Inflammatory macrophage (primary cell): ENCODE results near the gene RGS10.
"Not testable (repeated sequence)": the region's sequence is repeated elsewhere in the genome, so short reads cannot be mapped to it uniquely, and the experiment has no call there.

Experiments
- DNase-seq, 2 donors: peaks; one replicate each; pipeline ENCODE4 v3.0.0-alpha.2; 2020 to 2022

Gene RGS10

DNA sequence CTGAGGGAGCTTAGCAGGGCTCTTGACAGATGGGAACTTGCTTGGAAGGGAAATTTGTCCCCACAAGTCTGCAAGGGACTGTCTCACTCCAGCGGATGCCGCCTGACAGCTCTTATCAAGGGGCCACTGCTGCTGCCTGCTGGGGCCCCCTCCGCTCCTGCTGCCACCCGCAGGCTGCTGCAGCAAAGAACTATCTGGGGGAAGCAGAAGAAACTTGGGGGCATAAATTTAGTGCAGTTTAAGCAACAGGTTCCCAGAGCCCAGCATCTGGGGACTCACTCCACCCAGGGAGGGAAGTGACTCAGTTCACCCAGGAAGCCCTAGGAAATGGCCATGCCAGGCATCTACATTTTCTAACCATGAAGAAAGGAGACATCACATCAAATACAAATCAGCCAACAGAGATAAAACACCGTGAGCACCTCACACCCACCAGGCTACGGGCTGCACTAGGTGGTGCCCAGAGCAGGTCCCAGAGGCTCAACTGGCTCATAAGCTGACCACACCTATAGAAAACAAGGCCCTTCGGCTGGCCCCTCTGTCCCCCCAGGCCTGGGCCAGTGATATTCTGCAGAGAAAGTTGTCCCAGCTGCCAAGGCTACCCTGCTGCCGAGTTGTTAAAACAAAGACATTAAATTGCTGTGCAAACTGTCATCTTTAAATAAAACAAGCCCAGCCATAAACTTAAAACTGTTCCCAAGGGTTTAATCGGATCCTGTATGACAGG lies 3.7 kb downstream of the RGS10 start:
- DNase-seq = no peak

DNA sequence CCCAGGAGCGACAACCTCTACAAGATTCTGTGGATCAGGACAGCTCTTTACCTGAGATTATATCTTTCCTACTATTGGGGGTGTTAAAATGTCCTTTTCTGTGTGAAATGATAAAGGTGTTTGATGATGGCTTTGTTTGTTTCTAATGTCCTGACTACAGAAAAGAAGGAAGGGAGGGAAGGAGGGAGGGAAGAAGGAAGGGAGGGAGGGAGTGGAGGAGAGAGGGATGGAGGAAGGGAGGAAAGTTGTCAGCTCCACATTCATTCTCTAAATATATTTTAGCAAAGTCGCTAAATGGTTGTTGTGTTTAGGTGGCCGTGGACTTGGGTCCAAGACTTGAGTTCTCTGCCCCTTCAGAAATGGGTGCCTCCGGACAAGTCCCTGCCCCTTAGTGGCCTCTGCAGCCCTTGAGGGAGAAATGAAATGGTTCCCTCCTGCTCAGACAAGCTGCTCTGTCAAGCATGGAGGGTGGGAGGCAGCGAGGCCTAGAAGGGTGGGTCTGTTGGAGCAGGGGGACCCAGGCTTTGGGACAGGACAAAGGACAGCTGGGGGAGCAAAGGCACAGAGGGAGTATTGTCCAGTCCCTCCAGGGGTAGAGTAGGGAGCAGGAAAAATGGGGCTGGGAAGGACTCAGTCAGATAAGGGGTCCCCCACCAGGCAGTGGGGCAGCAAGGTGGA lies 4.4 kb downstream of the RGS10 start:
- DNase-seq = no peak

DNA sequence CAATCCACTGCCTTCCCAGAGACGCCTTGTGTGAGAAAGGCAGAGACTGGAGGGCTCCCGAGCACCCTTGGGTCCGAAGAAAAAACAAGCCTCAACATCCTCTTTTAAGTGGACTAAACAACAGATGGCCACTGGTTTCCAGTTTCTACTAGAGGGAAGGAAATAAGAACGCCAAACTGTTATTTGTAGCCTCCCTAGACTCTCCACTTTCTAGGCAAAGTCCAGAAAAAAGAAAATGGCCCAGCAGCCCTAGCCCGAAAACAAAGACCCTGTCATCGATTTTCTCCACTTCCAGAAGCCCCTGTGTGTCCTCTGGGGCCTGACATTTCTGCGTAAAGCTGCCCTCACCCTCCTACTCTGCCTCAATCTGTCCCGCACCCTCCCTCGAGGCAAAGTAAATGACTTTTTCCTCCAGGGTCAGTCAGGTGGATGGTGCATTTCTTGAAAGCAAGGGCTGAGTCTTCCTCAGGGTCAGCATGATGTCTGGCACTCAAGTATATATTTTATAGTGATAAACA lies 6.0 kb downstream of the RGS10 start:
- DNase-seq = no peak

DNA sequence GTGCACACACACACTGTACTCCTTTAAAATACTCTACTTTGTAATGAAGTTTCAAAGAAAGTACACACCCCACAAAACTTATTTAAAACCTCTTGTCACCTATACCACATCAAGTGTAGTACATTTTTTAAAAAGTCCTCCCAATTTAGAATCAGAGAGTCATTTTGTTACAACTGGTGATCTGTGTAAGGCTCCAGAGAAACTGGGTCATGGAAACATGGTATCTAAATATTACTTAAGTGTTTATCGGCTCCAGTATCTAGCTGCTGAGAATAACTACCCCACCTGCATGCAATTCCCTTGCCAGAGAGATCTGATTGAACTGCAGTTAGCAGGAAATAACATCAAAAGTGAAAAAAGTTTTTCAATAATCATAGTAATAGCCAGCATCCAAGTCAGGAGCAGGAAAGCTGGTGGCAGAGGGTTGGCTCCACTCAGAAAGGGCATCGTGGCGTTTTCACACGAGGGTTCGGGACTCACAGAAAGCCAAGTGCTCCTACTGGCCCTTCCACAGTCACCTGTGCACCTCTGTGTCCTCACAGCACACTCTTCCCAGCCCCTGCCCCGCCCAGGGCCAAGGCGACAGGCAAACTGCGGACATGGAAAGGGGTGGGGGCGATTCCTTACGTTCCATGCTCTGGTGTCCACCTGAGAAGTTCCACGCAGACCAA lies 6.5 kb downstream of the RGS10 start:
- DNase-seq = no peak

DNA sequence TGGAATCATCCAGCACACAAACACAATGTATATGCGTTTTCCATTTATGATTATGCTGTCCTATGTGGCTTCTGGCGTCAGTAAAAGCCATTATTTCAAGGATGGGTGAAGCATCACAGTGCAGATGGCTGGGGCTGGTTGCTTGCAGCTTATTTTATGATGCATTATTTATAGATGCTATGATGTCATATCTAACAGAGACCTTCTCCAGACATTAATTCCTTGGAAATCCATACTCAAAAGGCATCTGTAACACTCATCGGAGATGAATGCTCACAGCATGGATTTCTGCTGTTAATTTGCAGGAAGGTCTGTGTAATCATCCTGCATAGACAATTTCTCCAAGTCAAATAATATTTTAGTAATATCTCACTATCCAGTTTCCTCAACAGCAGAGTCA lies 7.2 kb downstream of the RGS10 start:
- DNase-seq = no peak

DNA sequence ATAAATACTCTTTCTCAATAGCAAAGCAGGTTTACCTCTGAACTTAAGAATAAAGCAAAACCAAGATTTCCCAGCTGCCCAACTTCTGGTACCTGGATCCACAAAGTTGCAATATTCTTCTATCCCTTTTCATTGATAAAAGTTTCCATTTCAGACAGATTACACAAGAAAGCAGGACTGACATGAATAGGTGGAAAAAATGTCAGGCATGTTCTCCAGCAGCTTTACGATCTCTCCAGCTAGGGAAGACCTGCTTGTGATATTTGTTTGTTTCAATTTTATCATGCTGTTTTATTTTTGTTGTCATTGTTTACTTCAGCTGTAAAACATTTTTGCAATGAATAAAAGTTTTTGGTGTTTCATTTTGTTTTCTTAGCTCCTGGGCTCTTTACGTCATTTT lies 9.0 kb downstream of the RGS10 start:
- DNase-seq = no peak

DNA sequence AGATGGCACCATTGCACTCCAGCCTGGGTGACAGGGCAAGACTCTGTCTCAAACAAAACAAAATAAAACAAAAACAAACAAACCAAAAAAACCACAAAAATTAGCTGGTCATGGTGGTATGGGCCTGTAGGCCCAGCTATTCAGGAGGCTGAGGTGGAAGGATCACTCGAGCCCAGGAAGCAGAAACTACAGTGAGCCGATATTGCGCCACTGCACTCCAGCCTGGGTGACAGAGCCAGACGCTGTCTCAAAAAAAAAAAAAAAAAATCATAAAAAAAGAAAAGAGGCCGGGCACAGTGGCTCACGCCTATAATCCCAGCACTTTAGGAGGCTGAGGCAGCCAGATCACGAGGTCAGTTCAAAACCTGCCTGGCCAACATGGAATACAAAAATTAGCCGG lies 9.7 kb downstream of the RGS10 start:
- peak; percentile 43 to 46 for DNase-seq

DNA sequence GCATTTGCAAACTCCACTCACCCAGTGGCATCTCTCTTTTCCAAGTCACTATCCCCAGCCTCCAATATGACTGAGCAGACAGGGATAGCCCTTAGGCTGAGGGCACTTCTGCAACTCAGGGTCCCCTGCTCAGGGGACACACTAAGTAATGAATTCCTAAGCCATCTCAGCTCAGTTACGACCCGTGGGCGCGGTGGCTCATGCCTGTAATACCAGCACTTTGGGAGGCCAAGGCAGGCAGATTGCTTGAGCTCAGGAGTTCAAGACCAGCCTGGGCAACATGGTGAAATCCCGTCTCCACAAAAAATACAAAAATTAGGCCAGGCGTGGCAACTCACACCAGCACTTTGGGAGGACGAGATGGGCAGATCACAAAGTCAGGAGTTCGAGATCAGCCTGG lies 10.3 kb downstream of the RGS10 start:
- not testable (repeated sequence) for DNase-seq

DNA sequence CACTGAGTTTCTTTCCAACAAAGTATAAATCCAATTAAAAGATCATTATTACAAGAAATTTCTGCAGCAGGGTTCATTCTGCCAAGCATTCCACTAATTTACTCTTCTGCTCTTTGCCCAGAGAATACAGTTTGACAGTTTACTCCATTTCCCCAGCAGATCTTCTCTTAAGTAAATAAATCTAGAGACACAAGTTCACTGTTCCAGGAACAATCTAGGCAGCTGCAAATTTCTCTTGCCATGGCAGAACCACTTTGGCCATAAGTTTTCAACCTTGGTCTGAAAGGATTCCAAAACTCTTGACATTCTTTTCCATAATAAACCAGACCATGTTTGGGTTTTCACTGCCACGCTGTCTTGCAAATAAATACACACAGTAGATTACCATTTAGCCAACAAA lies 11.5 kb downstream of the RGS10 start:
- DNase-seq = no peak

DNA sequence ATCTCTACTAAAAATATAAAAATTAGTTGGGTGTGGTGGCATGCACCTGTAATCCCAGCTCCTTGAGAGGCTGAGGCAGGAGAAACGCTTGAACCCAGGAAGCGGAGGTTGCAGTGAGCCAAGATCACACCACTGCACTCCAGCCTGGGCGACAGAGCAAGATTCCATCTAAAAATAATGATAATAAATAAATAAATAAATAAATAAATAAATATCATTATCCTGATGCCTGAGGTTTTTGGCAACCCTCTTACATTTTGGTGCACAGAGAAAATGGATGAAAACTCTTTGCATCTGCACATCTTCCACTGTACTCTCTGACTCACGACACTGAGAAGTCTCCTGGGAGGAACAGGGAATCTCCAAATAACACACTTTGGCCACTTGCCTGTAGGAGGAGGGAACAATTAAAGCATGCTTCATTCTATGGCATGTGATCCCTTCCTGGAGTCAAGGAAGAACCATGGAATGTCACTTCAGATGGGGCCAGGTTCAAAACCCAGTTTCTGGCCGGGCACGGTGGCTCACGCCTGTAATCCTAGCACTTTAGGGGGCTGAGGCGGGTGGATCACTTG lies 13.8 kb downstream of the RGS10 start:
- DNase-seq = not testable (repeated sequence)

DNA sequence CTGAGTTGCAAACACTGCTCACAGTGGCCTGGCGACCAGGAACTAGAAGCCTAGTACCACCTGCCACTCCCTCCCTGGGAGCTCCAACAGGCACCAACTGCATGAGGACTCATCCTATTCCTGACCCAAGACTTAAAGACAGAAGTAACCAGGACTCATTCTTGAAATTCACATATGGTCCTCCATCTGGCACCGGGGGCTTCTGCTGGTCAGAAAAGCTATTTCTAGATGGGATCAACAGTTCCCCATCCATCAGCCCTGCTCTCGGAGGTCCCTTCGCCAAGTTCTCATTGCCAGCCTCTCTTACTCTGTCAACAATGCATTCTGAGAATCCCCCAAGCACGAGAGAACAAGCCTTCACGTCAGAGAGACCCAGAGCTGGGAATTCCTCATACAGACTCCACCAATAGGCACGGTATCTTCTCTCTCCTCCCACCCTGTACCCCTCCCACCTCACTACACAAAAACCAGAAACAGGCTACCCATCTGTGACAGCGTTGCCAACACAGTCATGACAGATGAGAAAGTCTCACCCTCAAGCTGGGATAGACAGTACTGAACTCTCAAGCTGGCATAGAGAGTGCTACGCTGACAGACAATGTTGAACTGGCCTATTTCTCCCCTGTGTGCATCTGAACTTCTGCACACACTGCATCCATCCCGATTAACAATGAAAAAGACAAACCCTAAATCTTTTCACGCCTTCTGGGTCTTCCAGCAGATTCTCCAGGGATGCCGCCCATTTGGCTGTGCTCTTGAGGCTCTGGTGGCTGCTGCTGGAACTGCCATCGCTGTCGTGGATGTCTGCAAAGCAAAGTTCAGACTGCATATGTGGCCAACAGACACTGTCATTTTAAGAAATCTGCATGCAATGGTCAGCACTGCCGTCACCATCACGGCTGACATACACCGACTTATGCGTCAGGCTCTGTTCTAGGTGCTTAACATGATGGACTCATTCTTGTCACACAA lies 15.6 kb downstream of the RGS10 start:
- DNase-seq = no peak

DNA sequence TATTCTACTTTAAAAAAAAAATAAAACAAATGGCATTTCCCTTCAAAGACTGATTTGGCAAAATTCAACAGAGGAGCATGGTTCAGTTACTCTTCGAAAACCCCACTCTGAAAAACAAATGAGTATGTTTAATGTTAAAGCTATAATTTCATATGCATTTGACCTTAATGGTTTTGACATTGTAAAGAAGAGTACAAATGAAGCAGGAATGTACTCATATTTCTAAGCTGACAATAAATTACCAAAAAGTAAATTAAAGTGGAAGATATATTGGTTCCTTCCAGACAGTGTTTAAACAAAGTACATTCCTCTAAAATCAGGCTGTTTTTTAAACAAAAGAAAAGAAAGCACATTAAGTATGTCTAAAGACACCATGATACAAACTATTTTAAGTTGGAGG lies 16.4 kb downstream of the RGS10 start:
- DNase-seq = no peak

DNA sequence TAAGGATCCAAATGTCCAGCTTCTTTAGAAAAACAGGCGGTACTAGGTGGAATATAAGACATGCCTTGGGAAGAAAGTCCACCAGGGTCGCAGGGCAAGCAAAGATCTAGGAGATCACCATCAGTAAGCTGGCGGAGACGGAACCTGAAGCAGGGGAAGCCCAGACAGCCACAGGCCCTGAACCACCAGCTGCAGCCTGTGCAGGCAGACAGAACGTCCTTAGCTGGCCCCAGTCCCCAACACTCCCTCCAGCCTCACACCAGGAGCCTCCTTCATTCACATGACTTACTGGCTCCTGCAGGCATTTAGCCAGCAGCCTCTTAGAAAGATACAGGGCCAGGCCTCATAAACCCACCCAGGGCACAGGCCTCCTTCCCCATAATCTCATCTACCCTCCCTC lies 17.4 kb downstream of the RGS10 start:
- DNase-seq = no peak

DNA sequence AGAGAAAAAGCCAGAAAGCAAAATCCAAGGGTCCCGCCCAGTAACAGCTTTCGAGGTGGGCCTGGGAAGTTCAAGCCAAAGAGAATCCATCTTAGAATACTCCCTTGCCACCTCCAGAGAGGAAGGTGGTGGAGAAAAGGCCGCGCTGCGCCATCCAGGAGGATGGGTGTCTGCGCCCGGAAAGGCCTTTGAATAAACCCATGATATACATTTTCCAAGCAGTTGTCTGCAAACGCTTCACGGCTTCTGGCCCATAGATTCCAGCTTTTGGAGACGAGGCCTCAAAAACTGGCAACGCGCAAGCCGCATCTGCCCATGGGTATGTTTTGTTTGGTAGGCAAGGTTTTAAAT lies 17.8 kb downstream of the RGS10 start:
- no peak for DNase-seq

DNA sequence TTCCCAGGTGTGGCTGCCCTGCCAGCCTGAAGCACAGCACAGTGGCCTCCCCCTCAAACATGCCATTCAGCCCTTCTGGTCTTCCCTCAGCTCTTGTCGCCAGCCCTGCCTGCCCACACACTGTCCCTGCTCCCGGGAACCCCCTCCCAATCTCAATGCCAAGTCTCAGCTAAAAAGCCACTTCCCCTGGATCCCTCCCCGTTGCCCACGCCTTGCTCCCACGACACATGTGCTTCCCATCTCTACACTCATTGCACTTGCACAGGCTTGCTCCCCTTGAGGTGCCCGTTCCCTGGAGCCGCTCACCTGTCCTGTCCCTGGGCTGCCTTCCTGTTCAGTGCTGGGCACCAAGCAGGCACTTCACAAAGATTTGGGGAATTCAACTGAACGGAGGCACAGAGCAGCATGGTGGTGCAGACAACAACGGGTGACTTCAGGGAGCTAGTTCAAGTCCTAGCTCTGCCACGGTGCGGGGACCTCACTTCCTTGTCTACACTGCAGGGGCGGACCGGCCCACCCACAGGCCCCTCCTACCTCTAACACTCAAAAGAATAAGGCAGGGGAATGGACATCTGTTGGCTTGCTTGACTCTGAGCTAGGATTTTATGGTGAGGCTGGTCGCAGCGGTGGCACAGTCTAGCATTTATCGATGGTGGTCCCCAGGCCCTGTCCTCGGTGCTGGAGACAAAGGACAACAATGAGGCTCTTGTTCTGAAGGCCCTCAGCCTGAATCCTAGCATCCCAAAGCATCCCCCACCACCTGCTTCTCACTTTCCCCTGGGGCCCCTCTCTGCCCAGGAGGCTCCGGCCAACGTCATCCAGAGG lies 18.4 kb downstream of the RGS10 start:
- peak in 1 of 2 donors; percentile 29 for DNase-seq

DNA sequence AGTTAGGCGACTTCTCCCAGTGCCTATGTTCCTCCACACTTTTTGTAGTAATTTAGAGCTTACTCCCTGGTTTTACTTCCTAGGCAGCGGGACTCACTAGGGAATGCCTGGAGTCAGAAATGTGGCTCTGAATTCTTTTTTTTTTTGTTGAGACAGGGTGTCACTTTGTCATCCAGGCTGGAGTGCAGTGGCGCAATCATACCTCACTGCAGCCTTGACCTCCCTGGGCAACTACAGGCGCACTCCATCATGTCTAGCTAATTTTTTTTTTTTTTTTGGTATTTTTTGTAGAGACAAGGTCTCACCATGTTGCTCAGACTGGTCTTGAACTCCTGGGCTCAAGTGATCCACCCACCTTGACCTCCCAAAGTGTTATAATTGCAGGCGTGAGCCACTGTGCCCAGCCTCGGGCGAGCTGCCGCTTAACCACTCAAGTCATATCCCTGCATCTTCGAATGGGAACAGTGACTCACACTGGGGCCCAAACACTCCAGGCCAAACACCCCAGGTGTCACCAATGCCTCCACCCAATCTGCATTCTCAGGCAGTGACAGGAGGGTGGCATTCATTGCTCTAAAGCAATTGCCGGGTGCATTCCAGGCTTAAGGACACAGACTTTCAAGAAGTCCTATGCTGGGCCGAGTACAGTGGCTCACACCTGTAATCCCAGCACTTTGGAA lies 19.6 kb downstream of the RGS10 start:
- DNase-seq = no peak

DNA sequence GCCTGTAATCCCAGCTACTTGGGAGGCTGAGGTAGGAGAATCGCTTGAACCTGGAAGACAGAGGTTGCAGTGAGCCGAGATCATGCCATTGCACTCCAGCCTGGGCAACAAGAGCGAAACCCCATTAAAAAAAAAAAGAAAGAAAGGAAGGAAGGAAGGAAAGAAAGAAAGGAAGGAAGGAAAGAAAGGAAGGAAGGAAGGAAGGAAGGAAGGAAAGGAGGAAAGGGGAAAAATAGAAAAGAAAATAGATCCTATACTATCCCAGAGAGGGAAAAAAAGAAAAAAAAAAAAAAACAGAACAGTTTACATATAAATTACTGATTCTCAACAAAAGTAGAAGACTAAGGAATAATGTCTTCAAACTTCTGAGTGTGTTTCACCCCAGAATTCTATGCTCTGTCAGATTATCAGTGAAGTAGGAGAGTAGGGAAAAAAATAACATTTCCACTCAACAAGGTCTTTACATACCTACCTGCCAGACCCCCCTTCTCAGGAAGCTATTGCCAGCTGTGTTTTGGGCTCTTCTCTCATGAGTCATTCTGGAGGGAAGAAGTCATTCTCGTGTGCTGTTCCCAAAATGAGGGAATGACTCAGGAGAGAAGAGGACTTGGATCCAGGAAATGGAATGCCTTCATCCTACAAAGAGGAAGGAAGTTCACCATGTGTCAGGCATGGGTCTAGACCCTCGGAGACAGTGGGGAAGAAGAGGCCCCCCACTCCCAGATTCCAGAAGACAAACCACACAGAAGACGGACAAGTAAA lies 20.9 kb downstream of the RGS10 start:
- DNase-seq = no peak

DNA sequence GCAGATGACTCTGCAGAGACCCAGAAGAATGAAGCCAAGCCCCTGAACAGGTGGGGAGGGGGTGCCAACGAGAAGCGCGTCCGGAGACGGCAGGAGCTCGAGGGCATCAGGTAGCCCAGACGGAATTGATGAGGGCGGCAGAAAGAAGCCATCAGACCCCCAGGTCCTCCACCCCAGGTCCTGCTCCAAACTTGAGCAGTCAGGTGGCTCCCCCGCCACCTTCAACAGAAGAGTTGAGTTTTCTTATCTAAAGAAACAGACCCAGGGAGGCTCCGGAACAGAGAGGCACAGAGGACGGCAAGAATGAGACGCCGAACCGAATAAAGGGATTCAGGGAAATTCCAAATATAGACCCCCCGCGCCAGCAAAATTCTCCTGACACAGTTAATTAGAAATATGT lies 22.2 kb downstream of the RGS10 start:
- no peak for DNase-seq

DNA sequence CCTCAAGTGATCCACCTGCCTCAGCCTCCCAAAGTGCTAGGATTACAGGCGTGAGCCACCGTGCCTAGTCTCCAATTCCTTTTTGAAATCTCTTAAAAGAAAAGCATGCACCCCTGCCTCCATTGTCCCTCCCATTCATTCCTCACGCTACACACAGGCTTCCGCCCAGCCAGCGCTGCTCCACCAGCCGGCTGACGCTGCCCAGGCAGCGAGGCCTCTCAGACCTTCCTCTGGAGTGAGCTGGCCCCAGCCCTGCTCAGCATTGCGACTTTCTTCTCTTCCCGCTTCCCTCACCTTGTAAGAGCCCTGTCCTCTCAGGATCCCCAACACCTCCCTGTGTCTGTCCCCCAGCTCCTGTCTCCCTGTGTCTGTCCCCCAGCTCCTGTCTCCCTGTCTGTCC lies 23.6 kb downstream of the RGS10 start:
- DNase-seq = no peak

DNA sequence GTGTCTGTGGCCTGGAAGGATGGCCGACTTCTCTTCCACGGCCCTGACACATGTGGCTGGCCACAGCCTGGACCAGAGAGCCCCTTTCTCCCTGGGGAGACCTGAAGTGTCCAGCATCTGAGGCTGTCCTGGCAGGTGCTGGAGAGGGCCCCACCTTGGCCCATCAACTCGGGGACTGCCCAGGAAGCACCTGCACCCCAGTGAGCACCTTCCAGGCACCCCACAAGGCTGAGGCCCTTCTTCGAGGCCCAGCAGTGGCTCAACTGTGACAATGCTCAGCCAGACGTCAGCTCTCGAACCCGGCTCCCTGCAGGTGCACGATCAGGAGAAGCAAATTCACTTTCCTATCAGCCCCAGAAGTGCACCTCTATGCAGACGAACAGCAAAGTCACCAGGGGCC lies 24.3 kb downstream of the RGS10 start:
- DNase-seq = no peak
